Measurements from ENCODE around the gene APBB2.

The APBB2 gene

GRCh38 chr4:41185614-41186592 is 28.4 kb downstream of the APBB2 start:
- no peak for DNase-seq

- DNase-seq: no peak
These were observed 30.3 kb downstream of the APBB2 start for GRCh38 chr4:41184009-41184408.

GRCh38 chr4:41183021-41183553 is 31.3 kb downstream of the APBB2 start:
- DNase-seq: no peak

- DNase-seq: no peak
These were observed 33.3 kb downstream of the APBB2 start for GRCh38 chr4:41181037-41181436.

- no peak for DNase-seq
These were observed 34.7 kb downstream of the APBB2 start for GRCh38 chr4:41179498-41180195.

GRCh38 chr4:41178372-41179370 is 35.7 kb downstream of the APBB2 start:
- no peak for DNase-seq

GRCh38 chr4:41177016-41177415 is 37.3 kb downstream of the APBB2 start:
- no peak for DNase-seq

GRCh38 chr4:41176340-41176739 is 38.0 kb downstream of the APBB2 start:
- no peak for DNase-seq

- no peak for DNase-seq
These were observed 38.5 kb downstream of the APBB2 start for GRCh38 chr4:41175794-41176193.

GRCh38 chr4:41174444-41174843 is 39.9 kb downstream of the APBB2 start:
- DNase-seq: no peak

GRCh38 chr4:41172786-41173185 is 41.6 kb downstream of the APBB2 start:
- DNase-seq: no peak

GRCh38 chr4:41169256-41169800 is 45.0 kb downstream of the APBB2 start:
- DNase-seq: no peak

GRCh38 chr4:41167191-41167590 is 47.2 kb downstream of the APBB2 start:
- DNase-seq: no peak

GRCh38 chr4:41164405-41164804 is 49.9 kb downstream of the APBB2 start:
- DNase-seq: no peak

- no peak for DNase-seq
These were observed 53.0 kb downstream of the APBB2 start for GRCh38 chr4:41161355-41161754.

GRCh38 chr4:41160856-41161255 is 53.5 kb downstream of the APBB2 start:
- no peak for DNase-seq

GRCh38 chr4:41160012-41160789 is 54.1 kb downstream of the APBB2 start:
- DNase-seq: no peak

GRCh38 chr4:41158756-41159155 is 55.6 kb downstream of the APBB2 start:
- DNase-seq: no peak

GRCh38 chr4:41158274-41158673 is 56.1 kb downstream of the APBB2 start:
- DNase-seq: no peak

GRCh38 chr4:41157009-41157408 is 57.3 kb downstream of the APBB2 start:
- DNase-seq: no peak

- DNase-seq: no peak
These were observed 57.8 kb downstream of the APBB2 start for GRCh38 chr4:41156574-41156973.
